Left lung (tissue), 10 donors: Measurements from ENCODE around the gene REPS1. TPM values are rescaled to one million over a fixed set of nuclear protein-coding genes. Genes with fewer than 3 reads are reported as not detected.
"Not testable (repeated sequence)": the region's sequence is repeated elsewhere in the genome, so short reads cannot be mapped to it uniquely, and the experiment has no call there.

Experiments used
- ATAC-seq: fragments of 200-7000 bp; cut with Tn5 transposase; one replicate; pipeline ENCODE4 v1.9.1; 2020; ENCODE audit warnings: moderate library complexity
- DNase-seq, 4 donors: peaks; one replicate each; pipeline ENCODE4 v3.0.0-alpha.2; 2013 to 2020
- H3K27ac ChIP-seq, 2 donors: fragments of 200-600 bp; sonication (generic) in 1 of 2; one replicate each; pipeline versions ENCODE4 v1.5.0 to v1.8.0; 2020 to 2021
- H3K27me3 ChIP-seq, 2 donors: fragments of 200-600 bp; sonication (generic) in 1 of 2; one replicate each; pipeline versions ENCODE4 v1.5.0 to v1.8.0; 2020 to 2021
- H3K36me3 ChIP-seq, 2 donors: fragments of 200-600 bp; sonication (generic) in 1 of 2; one replicate each; pipeline versions ENCODE4 v1.5.0 to v1.8.0; 2020 to 2021
- H3K4me1 ChIP-seq, 2 donors: fragments of 200-600 bp; one replicate each; pipeline ENCODE4 v1.8.0; 2021
- H3K4me3 ChIP-seq, 2 donors: fragments of 200-600 bp; sonication (generic) in 1 of 2; one replicate each; pipeline versions ENCODE4 v1.5.0 to v1.8.0; 2020 to 2021; ENCODE audit warnings: mild to moderate bottlenecking in 1 of 2
- H3K9me3 ChIP-seq, 2 donors: fragments of 200-600 bp; sonication (generic) in 1 of 2; one replicate each; pipeline versions ENCODE4 v1.5.0 to v1.8.0; 2020 to 2021
- CTCF ChIP-seq, 2 donors: fragments of 200-600 bp; sonication (generic) in 1 of 2; IDR thresholded peaks; one replicate each; pipeline versions ENCODE4 v1.5.0 to v1.8.0; 2021; ENCODE audit warnings: antibody characterized with exemption in 2 of 2
- intact Hi-C, 2 donors: fragments of 100-400 bp; cut with DNase I; formaldehyde crosslinking; loops; one replicate each; pipeline versions ENCODE4 v1.11.2 to v1.14.2; 2022
- polyA plus RNA-seq, 6 donors: library from polyadenylated mRNA; unstranded; fragments of 120-200 nt; gene quantifications; one replicate each; pipeline ENCODE4 v1.2.1, GENCODE V29; 2013; ENCODE audit not compliant: insufficient read length in 6 of 6
- total RNA-seq, 2 donors: library from RNA; stranded (reverse); fragmentation: NEBNext Ultra II Directional; extraction: Animal tissue kit (Norgen Biotek cat#: 25700); gene quantifications; one replicate each; pipeline ENCODE4 v1.2.1, GENCODE V29; 2021
- donor health status: DM: no; HTN: yes; CAD: no.
- donor health status: DM: no; HTN: no; CAD: no.

The REPS1 gene
- total and polyA plus RNA-seq, 8 donors: 29.3 to 83.9 (median 63.6) TPM

- intact Hi-C loops: no loop called here
- DNase-seq (no peak), ATAC-seq (no peak)
- Histone ChIP-seq H3K36me3 (no peaks in the 10 kb centered on the region), H3K9me3 (no peaks in the 10 kb centered on the region), H3K27ac (no peak overlapping the region), H3K27me3 (no peaks in the 10 kb centered on the region), H3K4me1 (no peaks in the 10 kb centered on the region), H3K4me3 (no peak overlapping the region)
- TF ChIP-seq CTCF (IDR thresholded peaks at IDR 0.05): no peak
Measured at GRCh38 chr6:139006477-139006876, 18.4 kb upstream of the REPS1 start.

DNA sequence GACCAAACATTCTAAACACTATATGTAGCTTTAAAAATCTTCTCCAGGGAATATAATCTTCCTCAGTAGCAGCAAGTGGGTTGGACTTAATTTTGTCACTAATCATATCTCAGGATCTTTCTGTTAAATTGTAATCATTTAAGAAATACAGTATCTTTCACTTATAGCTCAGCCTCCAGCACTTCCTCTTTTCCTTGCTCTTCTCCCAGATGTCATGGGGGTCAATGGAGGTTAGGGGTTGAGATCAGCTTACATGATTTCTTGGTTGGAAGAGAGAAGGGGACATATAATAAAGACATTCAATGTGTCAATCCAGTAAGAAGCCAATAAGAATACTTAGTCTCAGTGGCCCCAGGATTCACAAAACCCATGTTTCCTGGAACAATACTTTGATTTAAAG lies 15.7 kb upstream of the REPS1 start:
- H3K9me3 ChIP-seq: no peaks in the 10 kb centered on the region
- H3K4me3 ChIP-seq: no peak overlapping the region
- no peaks in the 10 kb centered on the region for H3K36me3 ChIP-seq
- no peak for ATAC-seq
- no peaks in the 10 kb centered on the region for H3K27me3 ChIP-seq
- TF ChIP-seq CTCF (IDR thresholded peaks at IDR 0.05): no peak
- H3K27ac ChIP-seq: no peak overlapping the region
- DNase-seq: no peak
- intact Hi-C loops: no loop called here
- no peaks in the 10 kb centered on the region for H3K4me1 ChIP-seq

- intact Hi-C loops: no loop called here
- no peak for TF ChIP-seq CTCF (IDR thresholded peaks at IDR 0.05)
- no peak overlapping the region for H3K4me3 ChIP-seq
- DNase-seq (no peak), ATAC-seq (peak; percentile 58)
- no peaks in the 10 kb centered on the region for H3K9me3 ChIP-seq
- no peaks in the 10 kb centered on the region for H3K27me3 ChIP-seq
- H3K4me1 ChIP-seq: no peaks in the 10 kb centered on the region
- no peaks in the 10 kb centered on the region for H3K36me3 ChIP-seq
- no peak overlapping the region for H3K27ac ChIP-seq
Measured at GRCh38 chr6:138999949-139000725, 12.1 kb upstream of the REPS1 start.

- Histone ChIP-seq H3K27ac (no peak overlapping the region), H3K4me1 (no peaks in the 10 kb centered on the region), H3K27me3 (no peaks in the 10 kb centered on the region), H3K36me3 (no peaks in the 10 kb centered on the region), H3K4me3 (no peak overlapping the region), H3K9me3 (no peaks in the 10 kb centered on the region)
- no peak for TF ChIP-seq CTCF (IDR thresholded peaks at IDR 0.05)
- ATAC-seq: no peak
- intact Hi-C loops: no loop called here
- no peak for DNase-seq
Measured at GRCh38 chr6:138997136-138997535, 9.1 kb upstream of the REPS1 start.

GRCh38 chr6:138996524-138996923 lies 8.5 kb upstream of the REPS1 start:
- Histone ChIP-seq H3K4me3 (no peak overlapping the region), H3K9me3 (no peaks in the 10 kb centered on the region), H3K27ac (no peak overlapping the region), H3K36me3 (no peaks in the 10 kb centered on the region), H3K27me3 (no peaks in the 10 kb centered on the region), H3K4me1 (no peaks in the 10 kb centered on the region)
- ATAC-seq (peak; percentile 77), DNase-seq (no peak)
- TF ChIP-seq CTCF (IDR thresholded peaks at IDR 0.05): no peak
- intact Hi-C loops: no loop called here

- H3K36me3 ChIP-seq, H3K9me3 ChIP-seq, ATAC-seq, H3K4me1 ChIP-seq, H3K27ac ChIP-seq, H3K27me3 ChIP-seq, H3K4me3 ChIP-seq, intact Hi-C loops, DNase-seq: not testable (repeated sequence)
Measured at GRCh38 chr6:138993410-138993809, 5.4 kb upstream of the REPS1 start.

GRCh38 chr6:138992965-138993364 lies 4.9 kb upstream of the REPS1 start:
- H3K36me3 ChIP-seq, DNase-seq, H3K27me3 ChIP-seq, H3K27ac ChIP-seq, H3K4me3 ChIP-seq, H3K4me1 ChIP-seq, H3K9me3 ChIP-seq, ATAC-seq, intact Hi-C loops: not testable (repeated sequence)
